GM10248 (cell line): ENCODE results near the gene AKT3.
"Not testable (repeated sequence)": the region's sequence is repeated elsewhere in the genome, so short reads cannot be mapped to it uniquely, and the experiment has no call there.

Experiments used
- CTCF ChIA-PET: fragments of 300-600 bp; sonication (Branson Sonifier 250); formaldehyde crosslinking; extraction: SDS; loops from one replicate; lab custom pipeline; 2021; ENCODE audit warnings: antibody characterized with exemption; lab: Yijun Ruan, JAX
- POLR2A ChIA-PET: fragments of 350-650 bp; sonication (Branson Sonifier 250); formaldehyde crosslinking; extraction: SDS; loops from one replicate; lab custom pipeline; 2020; ENCODE audit warnings: antibody characterized with exemption; lab: Yijun Ruan, JAX
- DNase-seq: peaks from one replicate; pipeline ENCODE4 v3.0.0; 2012; ENCODE audit errors: extremely low spot score
- TF ChIP-seq, protein P1 (sequence below): IDR thresholded peaks from 2 replicates; pipeline ENCODE4 v1.5.1; 2012; ENCODE audit warnings: mild to moderate bottlenecking, low read depth; ENCODE audit errors: extremely low read depth, missing control alignments, control extremely low read depth

Gene AKT3

GRCh38 chr1:243784506-243784905 is 65.5 kb downstream of the AKT3 start:
- POLR2A ChIA-PET = no interaction called here

DNA sequence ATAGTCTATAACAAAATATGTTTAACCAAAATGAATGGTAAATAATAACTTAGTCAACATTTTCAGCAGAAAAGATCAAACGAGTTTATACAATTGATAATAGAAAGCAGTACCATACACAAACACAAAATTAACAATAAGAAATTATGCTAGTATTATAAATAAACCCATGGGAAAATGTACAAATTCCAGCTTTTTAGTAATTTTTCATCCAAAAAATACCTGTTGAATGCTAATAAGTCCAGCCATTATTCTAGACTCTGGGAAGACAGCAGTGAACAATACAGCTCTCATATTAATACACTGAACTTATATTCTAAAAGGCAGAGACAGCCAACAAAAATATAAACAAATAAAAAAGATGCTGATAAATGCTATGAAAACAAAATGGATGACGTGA is 66.3 kb downstream of the AKT3 start:
- TF ChIP-seq, protein P1, sequence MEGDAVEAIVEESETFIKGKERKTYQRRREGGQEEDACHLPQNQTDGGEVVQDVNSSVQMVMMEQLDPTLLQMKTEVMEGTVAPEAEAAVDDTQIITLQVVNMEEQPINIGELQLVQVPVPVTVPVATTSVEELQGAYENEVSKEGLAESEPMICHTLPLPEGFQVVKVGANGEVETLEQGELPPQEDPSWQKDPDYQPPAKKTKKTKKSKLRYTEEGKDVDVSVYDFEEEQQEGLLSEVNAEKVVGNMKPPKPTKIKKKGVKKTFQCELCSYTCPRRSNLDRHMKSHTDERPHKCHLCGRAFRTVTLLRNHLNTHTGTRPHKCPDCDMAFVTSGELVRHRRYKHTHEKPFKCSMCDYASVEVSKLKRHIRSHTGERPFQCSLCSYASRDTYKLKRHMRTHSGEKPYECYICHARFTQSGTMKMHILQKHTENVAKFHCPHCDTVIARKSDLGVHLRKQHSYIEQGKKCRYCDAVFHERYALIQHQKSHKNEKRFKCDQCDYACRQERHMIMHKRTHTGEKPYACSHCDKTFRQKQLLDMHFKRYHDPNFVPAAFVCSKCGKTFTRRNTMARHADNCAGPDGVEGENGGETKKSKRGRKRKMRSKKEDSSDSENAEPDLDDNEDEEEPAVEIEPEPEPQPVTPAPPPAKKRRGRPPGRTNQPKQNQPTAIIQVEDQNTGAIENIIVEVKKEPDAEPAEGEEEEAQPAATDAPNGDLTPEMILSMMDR = no peak
- CTCF ChIA-PET = interaction anchor here (1.1 to 1.2 kb wide), 3 partner anchors 9 to 19 kb away, joined by 3 to 5 read pairs (median 3); no protein-coding TSS in a partner anchor
- POLR2A ChIA-PET = no interaction called here
- DNase-seq = no peak

More at GRCh38 chr1:243784506-243784905, 65.5 kb downstream of the AKT3 start:
- no peak for DNase-seq
- CTCF ChIA-PET = interaction anchor here (1.0 to 1.2 kb wide), 4 partner anchors 8 to 441 kb away, joined by 3 to 5 read pairs (median 3); no protein-coding TSS in a partner anchor
- TF ChIP-seq, protein P1 = no peak

DNA sequence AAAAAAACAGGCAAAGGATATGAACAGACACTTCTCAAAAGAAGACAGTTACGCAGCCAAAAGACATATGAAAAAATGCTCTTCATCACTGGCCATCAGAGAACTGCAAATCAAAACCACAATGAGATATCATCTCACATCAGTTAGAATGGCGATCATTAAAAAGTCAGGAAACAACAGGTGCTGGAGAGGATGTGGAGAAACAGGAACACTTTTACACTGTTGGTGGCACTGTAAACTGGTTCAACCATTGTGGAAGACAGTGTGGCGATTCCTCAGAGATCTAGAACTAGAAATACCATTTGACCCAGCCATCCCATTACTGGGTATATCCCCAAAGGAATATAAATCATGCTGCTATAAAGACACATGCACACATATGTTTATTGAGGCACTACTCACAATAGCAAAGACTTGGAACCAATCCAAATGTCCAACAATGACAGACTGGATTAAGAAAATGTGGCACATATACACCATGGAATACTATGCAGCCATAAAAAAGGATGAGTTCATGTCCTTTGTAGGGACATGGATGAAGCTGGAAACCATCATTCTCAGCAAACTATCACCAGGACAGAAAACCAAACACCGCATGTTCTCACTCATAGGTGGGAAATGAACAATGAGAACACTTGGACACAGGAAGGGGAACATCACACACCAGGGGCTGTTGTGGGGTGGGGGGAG is 77.5 kb downstream of the AKT3 start:
- DNase-seq, CTCF ChIA-PET, POLR2A ChIA-PET: not testable (repeated sequence)

GRCh38 chr1:243770860-243771259 is 79.2 kb downstream of the AKT3 start:
- ChIA-PET POLR2A (no interaction called here), CTCF (interaction anchor here (1.1 kb wide), 2 partner anchors 11 to 16 kb away, joined by 3 read pairs; no protein-coding TSS in a partner anchor)
- DNase-seq = no peak
- TF ChIP-seq, protein P1 = no peak

- ChIA-PET CTCF (no interaction called here), POLR2A (no interaction called here)
- DNase-seq = no peak
- TF ChIP-seq, protein P1 = no peak
Observed at GRCh38 chr1:243765676-243766075, 84.4 kb downstream of the AKT3 start.

DNA sequence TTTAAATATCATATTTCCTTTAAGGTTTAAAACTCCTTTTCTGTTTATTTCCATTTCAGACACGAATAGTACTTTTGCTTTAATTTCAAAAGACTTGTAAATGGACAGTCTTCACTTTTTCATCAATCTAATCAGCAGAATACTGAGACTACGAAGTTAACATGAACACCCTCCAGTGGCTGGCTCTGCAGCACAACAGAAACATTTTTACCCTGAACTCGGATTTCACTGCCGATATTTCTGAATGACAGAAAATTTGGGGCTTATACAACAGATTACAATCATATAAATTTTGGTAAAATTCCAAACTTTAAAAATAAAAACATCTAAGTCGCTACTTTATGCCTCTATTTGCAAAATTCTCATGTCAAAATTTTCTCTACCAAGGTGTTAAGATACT is 86.2 kb downstream of the AKT3 start:
- POLR2A ChIA-PET = no interaction called here
- TF ChIP-seq, protein P1 = no peak
- CTCF ChIA-PET = interaction anchor here (1.3 kb wide), 2 partner anchors 13 to 420 kb away, joined by 3 to 4 read pairs; no protein-coding TSS in a partner anchor
- DNase-seq = no peak

DNA sequence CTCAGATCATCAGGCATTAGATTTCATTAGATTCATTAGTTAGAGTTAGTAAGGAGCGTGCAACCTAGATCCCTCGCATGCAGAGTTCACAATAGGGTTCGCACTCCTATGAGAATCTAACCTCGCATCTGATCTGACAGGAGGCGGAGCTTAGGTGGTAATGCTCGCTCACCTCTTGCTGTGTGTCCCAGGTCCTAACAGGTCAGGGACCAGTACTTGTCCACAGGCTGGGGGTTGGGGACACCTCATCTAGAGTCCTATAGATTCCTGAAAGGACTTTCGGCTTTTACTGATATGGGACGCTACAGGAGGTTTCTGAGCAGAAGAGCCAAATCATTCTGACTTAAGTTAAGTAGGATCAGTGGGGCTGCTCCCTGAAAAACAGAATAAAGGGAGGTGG is 91.4 kb downstream of the AKT3 start:
- CTCF ChIA-PET = interaction anchor here (1.4 kb wide), 1 partner anchor 10 kb away, joined by 5 read pairs; no protein-coding TSS in a partner anchor

More for the DNA sequence above, 91.4 kb downstream of the AKT3 start:
- TF ChIP-seq, protein P1 = no peak
- POLR2A ChIA-PET = no interaction called here
- no peak for DNase-seq
